Esophagus muscularis mucosa (tissue), 4 donors: Measurements from ENCODE around the gene MAP4K1.

Experiments used
- EP300 ChIP-seq: sonication (generic); formaldehyde crosslinking; IDR thresholded peaks from one replicate; pipeline ENCODE4 v1.6.1; 2017; ENCODE audit warnings: antibody characterized with exemption
- POLR2A ChIP-seq: fragments of 450-650 bp; IDR thresholded peaks from one replicate; pipeline ENCODE4 v1.6.1; 2017; ENCODE audit warnings: antibody characterized with exemption, moderate library complexity, mild to moderate bottlenecking, low read depth
- POLR2AphosphoS5 ChIP-seq, 2 donors: sonication (generic); formaldehyde crosslinking; IDR thresholded peaks; one replicate each; pipeline ENCODE4 v1.6.1; 2017; ENCODE audit warnings: antibody characterized with exemption in 2 of 2
- TF ChIP-seq, protein P1 (sequence below), 3 experiments: fragments of 200-600 bp in 2 of 3; fragments of 450-650 bp in 1 of 3; sonication (generic) in 2 of 3; IDR thresholded peaks; one replicate each; pipeline ENCODE4 v1.5.1; 2017 to 2019; ENCODE audit warnings: antibody characterized with exemption in 3 of 3, mild to moderate bottlenecking in 2 of 3, moderate library complexity in 1 of 3

- TF ChIP-seq, protein P1, sequence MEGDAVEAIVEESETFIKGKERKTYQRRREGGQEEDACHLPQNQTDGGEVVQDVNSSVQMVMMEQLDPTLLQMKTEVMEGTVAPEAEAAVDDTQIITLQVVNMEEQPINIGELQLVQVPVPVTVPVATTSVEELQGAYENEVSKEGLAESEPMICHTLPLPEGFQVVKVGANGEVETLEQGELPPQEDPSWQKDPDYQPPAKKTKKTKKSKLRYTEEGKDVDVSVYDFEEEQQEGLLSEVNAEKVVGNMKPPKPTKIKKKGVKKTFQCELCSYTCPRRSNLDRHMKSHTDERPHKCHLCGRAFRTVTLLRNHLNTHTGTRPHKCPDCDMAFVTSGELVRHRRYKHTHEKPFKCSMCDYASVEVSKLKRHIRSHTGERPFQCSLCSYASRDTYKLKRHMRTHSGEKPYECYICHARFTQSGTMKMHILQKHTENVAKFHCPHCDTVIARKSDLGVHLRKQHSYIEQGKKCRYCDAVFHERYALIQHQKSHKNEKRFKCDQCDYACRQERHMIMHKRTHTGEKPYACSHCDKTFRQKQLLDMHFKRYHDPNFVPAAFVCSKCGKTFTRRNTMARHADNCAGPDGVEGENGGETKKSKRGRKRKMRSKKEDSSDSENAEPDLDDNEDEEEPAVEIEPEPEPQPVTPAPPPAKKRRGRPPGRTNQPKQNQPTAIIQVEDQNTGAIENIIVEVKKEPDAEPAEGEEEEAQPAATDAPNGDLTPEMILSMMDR (IDR thresholded peaks at IDR 0.05), result no peak
- TF ChIP-seq POLR2A, result no peak
- TF ChIP-seq POLR2AphosphoS5 (IDR thresholded peaks at IDR 0.05), result no peak
- no peak for TF ChIP-seq EP300
These were observed 29.7 kb downstream of the MAP4K1 start for GRCh38 chr19:38588041-38588440.
